Activated CD8-positive, alpha-beta memory T cell treated with anti-CD3 and anti-CD28 coated beads, Interleukin-2, amount 10 ng/mL, durations not matched to agents 7 days and 5 days (primary cell): Measurements from ENCODE around the gene COLEC12. TPM values are rescaled to one million over a fixed set of nuclear protein-coding genes. Genes with fewer than 3 reads are reported as not detected.

ENCODE experiments used
- ATAC-seq: fragments of 150-1000 bp; cut with Tn5 transposase; one replicate; pipeline ENCODE4 v1.10.0; 2021; ENCODE audit warnings: moderate library complexity
- CTCF ChIA-PET: fragments of 350-600 bp; sonication (Branson Sonifier 250); formaldehyde crosslinking; loops from one replicate; lab custom pipeline; 2021; ENCODE audit warnings: antibody characterized with exemption; lab: Charles Lee
- DNase-seq: peaks from one replicate; pipeline ENCODE4 v3.0.0-alpha.2; 2020
- H3K27ac Mint-ChIP-seq: one replicate; pipeline ENCODE4 v1.8.0; 2021; ENCODE audit warnings: mild to moderate bottlenecking, mixed read lengths
- H3K27me3 Mint-ChIP-seq: one replicate; pipeline ENCODE4 v1.8.0; 2021; ENCODE audit warnings: mixed read lengths
- H3K36me3 Mint-ChIP-seq: one replicate; pipeline ENCODE4 v1.8.0; 2021; ENCODE audit warnings: mild to moderate bottlenecking, mixed read lengths
- H3K4me1 Mint-ChIP-seq: one replicate; pipeline ENCODE4 v1.8.0; 2021; ENCODE audit warnings: mixed read lengths
- H3K4me3 Mint-ChIP-seq: one replicate; pipeline ENCODE4 v1.8.0; 2021; ENCODE audit warnings: mild to moderate bottlenecking, moderate library complexity, mixed read lengths
- H3K9me3 Mint-ChIP-seq: one replicate; pipeline ENCODE4 v1.8.0; 2022; ENCODE audit warnings: low read depth, mixed read lengths
- total RNA-seq, 2 experiments: library from RNA; stranded (reverse); gene quantifications; one replicate each; pipeline ENCODE4 v1.2.3, GENCODE V29; 2021

The COLEC12 gene
- total RNA-seq = not detected

GRCh38 chr18:500632-501405 is at the start of gene COLEC12:
Gene COLEC12 (minus strand): TSS chr18:500701. CDS start chr18:500514, 187 bp downstream.
- no peak within 1 kb of the TSS for H3K4me3 Mint-ChIP-seq
- H3K27me3 Mint-ChIP-seq = peaks cover 54% of the 10 kb centered on the region
- DNase-seq (no peak), ATAC-seq (no peak)
- no peaks in the 10 kb centered on the region for H3K9me3 Mint-ChIP-seq
- peaks cover 9% of the 10 kb centered on the region for H3K4me1 Mint-ChIP-seq
- CTCF ChIA-PET = no interaction called here
- H3K27ac Mint-ChIP-seq = peak within 1 kb of the TSS; percentile 36
- H3K36me3 Mint-ChIP-seq = no peaks in the 10 kb centered on the region

- no peaks in the 10 kb centered on the region for H3K9me3 Mint-ChIP-seq
- no peak overlapping the region for H3K27ac Mint-ChIP-seq
- peaks cover 5% of the 10 kb centered on the region for H3K27me3 Mint-ChIP-seq
- no peak for DNase-seq
- no peak overlapping the region for H3K4me3 Mint-ChIP-seq
- no peaks in the 10 kb centered on the region for H3K4me1 Mint-ChIP-seq
- no peaks in the 10 kb centered on the region for H3K36me3 Mint-ChIP-seq
- no peak for ATAC-seq
- CTCF ChIA-PET = no interaction called here
These were observed 49.5 kb upstream of the COLEC12 start for GRCh38 chr18:549967-550366.

GRCh38 chr18:543447-544078 is 43.1 kb upstream of the COLEC12 start:
- Mint-ChIP-seq H3K27me3 (peaks cover 13% of the 10 kb centered on the region), H3K36me3 (no peaks in the 10 kb centered on the region), H3K4me3 (no peak overlapping the region), H3K9me3 (no peaks in the 10 kb centered on the region), H3K4me1 (no peaks in the 10 kb centered on the region), H3K27ac (no peak overlapping the region)
- CTCF ChIA-PET = no interaction called here
- no peak for DNase-seq
- ATAC-seq = no peak

GRCh38 chr18:533995-534601 is 33.6 kb upstream of the COLEC12 start:
- Mint-ChIP-seq H3K4me3 (no peak overlapping the region), H3K27ac (no peak overlapping the region), H3K4me1 (no peaks in the 10 kb centered on the region), H3K27me3 (peaks cover 4% of the 10 kb centered on the region), H3K36me3 (no peaks in the 10 kb centered on the region), H3K9me3 (no peaks in the 10 kb centered on the region)
- ATAC-seq (no peak), DNase-seq (no peak)
- CTCF ChIA-PET = no interaction called here

- CTCF ChIA-PET = no interaction called here
- peaks cover 7% of the 10 kb centered on the region for H3K27me3 Mint-ChIP-seq
- no peak overlapping the region for H3K4me3 Mint-ChIP-seq
- ATAC-seq (no peak), DNase-seq (no peak)
- no peaks in the 10 kb centered on the region for H3K9me3 Mint-ChIP-seq
- H3K27ac Mint-ChIP-seq = no peak overlapping the region
- no peaks in the 10 kb centered on the region for H3K4me1 Mint-ChIP-seq
- no peaks in the 10 kb centered on the region for H3K36me3 Mint-ChIP-seq
These were observed 32.1 kb upstream of the COLEC12 start for GRCh38 chr18:532632-533031.

- no peak for ATAC-seq
- no peaks in the 10 kb centered on the region for H3K36me3 Mint-ChIP-seq
- H3K4me3 Mint-ChIP-seq = no peak overlapping the region
- H3K4me1 Mint-ChIP-seq = no peaks in the 10 kb centered on the region
- DNase-seq = no peak
- no peak overlapping the region for H3K27ac Mint-ChIP-seq
- peaks cover 7% of the 10 kb centered on the region for H3K27me3 Mint-ChIP-seq
- CTCF ChIA-PET = no interaction called here
- no peaks in the 10 kb centered on the region for H3K9me3 Mint-ChIP-seq
These were observed 31.5 kb upstream of the COLEC12 start for GRCh38 chr18:532018-532417.

- Mint-ChIP-seq H3K27me3 (peaks cover 7% of the 10 kb centered on the region), H3K36me3 (no peaks in the 10 kb centered on the region), H3K4me1 (no peaks in the 10 kb centered on the region), H3K27ac (no peak overlapping the region), H3K9me3 (no peaks in the 10 kb centered on the region), H3K4me3 (no peak overlapping the region)
- ATAC-seq (no peak), DNase-seq (no peak)
- CTCF ChIA-PET = no interaction called here
These were observed 26.6 kb upstream of the COLEC12 start for GRCh38 chr18:527146-527545.

- CTCF ChIA-PET = interaction anchor here (0.7 kb wide), 1 partner anchor 139 kb away, joined by 3 read pairs; no protein-coding TSS in a partner anchor
- Mint-ChIP-seq H3K9me3 (no peaks in the 10 kb centered on the region), H3K36me3 (no peaks in the 10 kb centered on the region), H3K4me1 (no peaks in the 10 kb centered on the region), H3K4me3 (no peak overlapping the region), H3K27me3 (peaks cover 7% of the 10 kb centered on the region), H3K27ac (no peak overlapping the region)
- no peak for ATAC-seq
- no peak for DNase-seq
These were observed 26.2 kb upstream of the COLEC12 start for GRCh38 chr18:526681-527080.

GRCh38 chr18:525036-525797 is 24.7 kb upstream of the COLEC12 start:
- CTCF ChIA-PET = no interaction called here
- H3K4me1 Mint-ChIP-seq = no peaks in the 10 kb centered on the region
- no peak overlapping the region for H3K4me3 Mint-ChIP-seq
- H3K27me3 Mint-ChIP-seq = peaks cover 4% of the 10 kb centered on the region
- DNase-seq (no peak), ATAC-seq (no peak)
- H3K9me3 Mint-ChIP-seq = no peaks in the 10 kb centered on the region
- no peaks in the 10 kb centered on the region for H3K36me3 Mint-ChIP-seq
- H3K27ac Mint-ChIP-seq = no peak overlapping the region

GRCh38 chr18:524466-524865 is 24.0 kb upstream of the COLEC12 start:
- no peak for ATAC-seq
- DNase-seq = no peak
- no peak overlapping the region for H3K4me3 Mint-ChIP-seq
- H3K4me1 Mint-ChIP-seq = no peaks in the 10 kb centered on the region
- H3K27me3 Mint-ChIP-seq = peaks cover 3% of the 10 kb centered on the region
- CTCF ChIA-PET = no interaction called here
- H3K9me3 Mint-ChIP-seq = no peaks in the 10 kb centered on the region
- no peaks in the 10 kb centered on the region for H3K36me3 Mint-ChIP-seq
- H3K27ac Mint-ChIP-seq = no peak overlapping the region

GRCh38 chr18:523561-523960 is 23.1 kb upstream of the COLEC12 start:
- H3K27me3 Mint-ChIP-seq = peaks cover 3% of the 10 kb centered on the region
- H3K9me3 Mint-ChIP-seq = no peaks in the 10 kb centered on the region
- DNase-seq (no peak), ATAC-seq (no peak)
- H3K27ac Mint-ChIP-seq = no peak overlapping the region
- H3K4me1 Mint-ChIP-seq = peaks cover 4% of the 10 kb centered on the region
- no peak overlapping the region for H3K4me3 Mint-ChIP-seq
- H3K36me3 Mint-ChIP-seq = no peaks in the 10 kb centered on the region
- CTCF ChIA-PET = no interaction called here

- H3K27ac Mint-ChIP-seq = no peak overlapping the region
- H3K9me3 Mint-ChIP-seq = peaks cover 3% of the 10 kb centered on the region
- CTCF ChIA-PET = no interaction called here
- H3K36me3 Mint-ChIP-seq = no peaks in the 10 kb centered on the region
- H3K4me3 Mint-ChIP-seq = no peak overlapping the region
- DNase-seq = no peak
- ATAC-seq = no peak
- no peaks in the 10 kb centered on the region for H3K27me3 Mint-ChIP-seq
- peaks cover 4% of the 10 kb centered on the region for H3K4me1 Mint-ChIP-seq
These were observed 18.7 kb upstream of the COLEC12 start for GRCh38 chr18:519019-519879.

GRCh38 chr18:518081-518480 is 17.6 kb upstream of the COLEC12 start:
- CTCF ChIA-PET = interaction anchor here (1.4 kb wide), 1 partner anchor 22 kb away, joined by 3 read pairs; no protein-coding TSS in a partner anchor
- no peak overlapping the region for H3K27ac Mint-ChIP-seq
- no peak for DNase-seq
- H3K36me3 Mint-ChIP-seq = no peaks in the 10 kb centered on the region
- peaks cover 3% of the 10 kb centered on the region for H3K9me3 Mint-ChIP-seq
- no peak overlapping the region for H3K4me3 Mint-ChIP-seq
- no peaks in the 10 kb centered on the region for H3K27me3 Mint-ChIP-seq
- ATAC-seq = no peak
- peaks cover 4% of the 10 kb centered on the region for H3K4me1 Mint-ChIP-seq
